GM21526 (cell line): ENCODE measurements around the gene IDE.
"Not testable (repeated sequence)": the region's sequence is repeated elsewhere in the genome, so short reads cannot be mapped to it uniquely, and the experiment has no call there.

Experiments used
- ATAC-seq: cut with Tn5 transposase; IDR thresholded peaks from one replicate; pipeline ENCODE4 v1.9.1; 2021; ENCODE audit warnings: moderate library complexity; ENCODE audit not compliant: unreplicated experiment, low FRiP score

Gene IDE

DNA sequence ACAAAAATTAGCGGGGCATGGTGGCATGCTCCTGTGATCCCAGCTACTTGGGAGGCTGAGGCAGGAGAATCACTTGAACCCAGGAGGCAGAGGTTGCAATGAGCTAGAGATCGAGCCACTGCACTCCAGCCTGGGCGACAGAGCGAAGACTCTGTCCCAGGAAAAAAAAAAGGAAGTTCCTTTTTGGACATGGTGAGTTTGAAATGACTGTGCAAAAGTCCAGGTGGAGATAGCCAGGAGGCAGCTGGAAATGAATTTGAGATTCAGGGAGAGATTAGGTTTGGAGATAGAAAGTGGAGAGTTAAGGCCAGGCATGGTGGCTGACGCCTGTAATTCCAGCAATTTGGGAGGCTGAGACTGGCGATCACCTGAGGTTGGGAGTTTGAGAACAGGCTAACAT lies 143.8 kb downstream of the IDE start:
- no peak for ATAC-seq

GRCh38 chr10:92421550-92421949 lies 152.3 kb downstream of the IDE start:
- ATAC-seq: no peak

- ATAC-seq: no peak
Observed at GRCh38 chr10:92420546-92421275, 153.2 kb downstream of the IDE start.

- ATAC-seq: no peak
Observed at GRCh38 chr10:92419740-92420545, 153.9 kb downstream of the IDE start.

DNA sequence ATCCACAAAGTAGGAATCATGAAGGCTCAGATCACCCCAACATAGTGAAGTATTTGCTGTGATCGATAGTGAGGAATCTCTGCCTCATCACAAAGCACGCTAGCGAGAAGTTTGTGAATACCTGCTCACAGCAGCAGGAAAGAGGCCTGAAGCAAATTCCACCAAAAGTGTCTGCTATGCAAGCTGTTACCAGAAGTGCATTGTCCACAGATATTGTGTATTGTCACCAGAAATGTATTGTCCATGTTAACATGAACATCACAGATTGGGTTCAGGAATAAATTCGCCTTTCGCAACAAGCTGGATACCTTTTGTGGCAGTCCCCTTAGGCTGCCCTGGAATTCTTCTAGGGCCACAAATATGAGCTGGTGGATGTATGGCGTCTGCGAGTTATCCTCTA lies 155.0 kb downstream of the IDE start:
- ATAC-seq: no peak

GRCh38 chr10:92418221-92418620 lies 155.7 kb downstream of the IDE start:
- ATAC-seq: no peak

- no peak for ATAC-seq
Observed at GRCh38 chr10:92413519-92413918, 160.4 kb downstream of the IDE start.

- ATAC-seq: no peak
Observed at GRCh38 chr10:92413011-92413410, 160.9 kb downstream of the IDE start.

- no peak for ATAC-seq
Observed at GRCh38 chr10:92411406-92411805, 162.5 kb downstream of the IDE start.

- ATAC-seq: no peak
Observed at GRCh38 chr10:92410501-92410900, 163.4 kb downstream of the IDE start.

DNA sequence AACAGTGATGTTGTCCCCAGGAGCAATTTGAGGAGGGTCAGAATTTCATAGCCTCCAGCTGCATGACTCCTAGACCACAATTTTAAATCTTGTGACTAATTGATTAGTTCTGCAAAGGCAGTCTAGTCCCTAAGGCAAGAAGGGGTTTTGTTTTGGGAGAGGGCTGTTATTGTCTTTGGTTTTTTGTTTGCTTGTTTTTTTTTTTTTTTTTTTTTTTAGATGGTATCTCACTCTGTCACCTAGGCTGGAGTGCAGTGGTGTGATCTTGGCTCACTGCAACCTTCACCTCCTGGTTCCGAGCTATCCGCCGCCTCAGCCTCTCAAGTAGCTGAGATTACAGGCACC lies 165.9 kb downstream of the IDE start:
- no peak for ATAC-seq

GRCh38 chr10:92407305-92408016 lies 166.4 kb downstream of the IDE start:
- ATAC-seq: no peak

DNA sequence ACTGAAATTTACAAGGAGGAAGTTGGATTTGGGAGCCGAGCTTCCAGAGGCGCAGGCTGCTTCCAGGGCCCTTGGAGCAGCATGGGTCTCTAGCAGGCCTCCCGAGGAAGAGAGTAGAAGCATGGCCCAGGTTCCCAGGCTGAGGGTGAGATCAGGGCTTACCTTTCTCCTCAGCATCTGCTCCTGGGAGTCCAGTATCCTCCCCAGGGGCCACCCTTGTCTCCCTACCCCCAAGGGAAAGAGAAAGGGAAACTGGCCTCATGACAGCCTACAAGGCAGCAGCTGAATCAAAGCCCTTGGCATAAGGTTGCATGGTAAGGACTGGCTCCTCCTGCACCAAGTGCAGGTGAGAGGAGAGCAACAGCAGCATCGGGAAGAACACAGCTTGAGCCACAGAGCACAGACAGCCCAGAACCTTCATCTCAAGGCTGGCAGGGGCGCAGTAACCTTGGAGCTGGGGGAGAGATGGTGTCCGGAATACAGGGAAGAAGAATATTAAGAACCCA lies 168.4 kb downstream of the IDE start:
- ATAC-seq: no peak

DNA sequence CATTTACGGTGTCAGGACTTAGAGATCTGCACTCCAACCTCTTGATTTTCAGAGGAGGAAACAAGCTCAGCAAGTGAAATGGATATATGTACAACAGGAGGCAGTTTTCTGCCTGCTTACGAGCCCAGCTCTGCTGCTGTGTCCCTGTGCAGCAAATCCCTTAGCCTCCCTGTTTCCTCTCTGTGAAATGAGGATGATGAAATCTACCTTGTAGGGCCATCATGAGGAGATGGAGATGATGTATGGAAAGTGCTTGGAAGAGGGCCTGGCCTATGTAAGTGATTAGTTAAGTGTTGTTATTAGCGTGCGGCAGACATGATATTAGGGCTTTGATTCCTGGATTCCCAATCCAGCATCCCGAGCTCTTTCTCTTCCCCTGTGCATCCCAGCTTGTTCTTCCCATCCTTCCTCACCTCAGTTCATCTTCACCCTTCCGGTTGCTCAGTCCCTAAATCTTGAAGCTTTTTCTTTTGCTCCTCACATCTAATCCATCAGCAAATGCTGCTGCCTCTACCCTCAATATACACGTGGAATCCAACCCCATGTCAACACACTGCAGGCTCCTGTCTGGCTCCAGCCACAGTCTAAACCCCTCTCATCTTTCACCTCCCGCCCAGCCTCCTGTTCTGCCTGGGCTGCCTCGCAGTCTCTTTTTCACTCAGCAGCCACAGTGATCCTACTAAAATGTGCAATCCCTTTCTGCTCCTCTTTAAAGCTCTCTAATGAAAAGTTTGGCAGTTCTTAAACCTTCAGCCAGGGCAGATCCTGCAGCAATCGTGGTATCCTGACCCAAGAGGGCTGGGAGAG lies 169.1 kb downstream of the IDE start:
- no peak for ATAC-seq

- ATAC-seq: not testable (repeated sequence)
Observed at GRCh38 chr10:92402234-92402633, 171.7 kb downstream of the IDE start.
